ENCODE results near the gene LPCAT3. TPM values are rescaled to one million over a fixed set of nuclear protein-coding genes. Genes with fewer than 3 reads are reported as not detected.

The LPCAT3 gene
- total RNA-seq, 1 experiment from 2014 or later: 45.8 TPM

- ChIA-PET RAD21 (ENCODE audit: low non-redundant PET in 1 of 2, low total read pairs in 2 of 2, uncharacterized antibody in 2 of 2, unreplicated experiment in 2 of 2) (interaction anchor here (0.9 to 2.8 kb wide), 9 partner anchors 16 to 198 kb away, joined by 3 to 22 read pairs (median 4); partner anchors contain the start of gene C1RL (in 2 of the 2)), CTCF (interaction anchor here (0.6 to 6.1 kb wide), 12 partner anchors 8 to 199 kb away, joined by 3 to 101 read pairs (median 7); partner anchors contain the start of genes C1RL, LPCAT3 and SPSB2), POLR2A (interaction anchor here (0.6 to 7.7 kb wide), 18 partner anchors 9 to 691 kb away, joined by 3 to 269 read pairs (median 8); partner anchors contain the start of genes ATN1, C1RL, CDCA3 and SPSB2)
- DNase-seq (ENCODE audit: low read depth, low spot score) (peak; percentile 96), ATAC-seq (peak; percentile 77)
- H3K4me3 ChIP-seq (replicated peaks in 1 of 2; ENCODE audit: low read depth in 1 of 2, low read length in 2 of 2): peak overlapping the region; percentile 71 to 78
- peak overlapping the region; percentile 88 for H3K9ac ChIP-seq (ENCODE audit: low read length)
- H3K4me1 ChIP-seq (ENCODE audit: control insufficient read depth in 1 of 2, insufficient read depth in 2 of 2, low read length in 2 of 2): peaks cover 29 to 76% of the 10 kb centered on the region in 2 experiments
- H3K9me3 ChIP-seq (ENCODE audit: control insufficient read depth in 1 of 2, insufficient read depth in 1 of 2, low read depth in 1 of 2, low read length in 2 of 2): no peaks in the 10 kb centered on the region
- peak overlapping the region; percentile 92 for H3K4me2 ChIP-seq (ENCODE audit: low read length)
- no peak overlapping the region for H2AFZ ChIP-seq (ENCODE audit: low read depth, low read length, poor library complexity, severe bottlenecking)
- peak overlapping the region; percentile 99 for H3K27ac ChIP-seq (ENCODE audit: low read depth, low read length)
- no TSS peak for BruUV-seq (replicated peaks)
- TF ChIP-seq SIN3A (IDR thresholded peaks at IDR 0.05; ENCODE audit: low read depth) (no peak), YY1 (IDR thresholded peaks at IDR 0.05; ENCODE audit: extremely low read depth, insufficient replicate concordance, low read depth, low read length) (peak; percentile 22), SRF (IDR thresholded peaks at IDR 0.05; ENCODE audit: low read depth) (no peak), POLR2A (IDR thresholded peaks at IDR 0.05; ENCODE audit: borderline replicate concordance, extremely low read depth, insufficient read depth, insufficient read length) (peak; percentile 95), POLR2AphosphoS5 (IDR thresholded peaks at IDR 0.05; ENCODE audit: low read depth, low read length) (peak; percentile 96), TCF7L2 (IDR thresholded peaks at IDR 0.05; ENCODE audit: borderline replicate concordance, extremely low read depth, insufficient read depth, insufficient read length) (peak; percentile 33), ZFX (IDR thresholded peaks at IDR 0.05) (peak; percentile 74; the same call in 1 of the 2 replicates), SP1 (IDR thresholded peaks at IDR 0.05; ENCODE audit: low read depth) (no peak)
- no peaks in the 10 kb centered on the region for H3K27me3 ChIP-seq (ENCODE audit: insufficient read depth, low read length)
- no peaks in the 10 kb centered on the region for H4K20me1 ChIP-seq (ENCODE audit: insufficient read depth)
- intact Hi-C loops (cut with micrococcal nuclease): loop anchor here (1.0 to 10.0 kb wide), 3 partner anchors 15 to 691 kb away; no protein-coding TSS in a partner anchor
- H3K9me2 ChIP-seq (ENCODE audit: insufficient read depth): no peaks in the 10 kb centered on the region
- H3K79me2 ChIP-seq (ENCODE audit: insufficient read depth, low read length): peaks cover 16% of the 10 kb centered on the region
- no peaks in the 10 kb centered on the region; a peak in 1 of 4 replicates for H3K36me3 ChIP-seq (ENCODE audit: control insufficient read depth in 1 of 2, insufficient read depth in 2 of 2, low read length in 2 of 2)
Measured at GRCh38 chr12:6946033-6946919, 72.0 kb downstream of the LPCAT3 start.

Data from HCT116 (cell line).